H9 (cell line): ENCODE measurements around the gene DUSP10. TPM values are rescaled to one million over a fixed set of nuclear protein-coding genes. Genes with fewer than 3 reads are reported as not detected.

ENCODE experiments used
- DNase-seq: peaks from one replicate; pipeline ENCODE4 v3.0.0-alpha.2; 2017
- H2AFZ ChIP-seq: one replicate; pipeline ENCODE4 v1.6.1; 2013; ENCODE audit warnings: mild to moderate bottlenecking, low read length, control low read depth, moderate library complexity
- H2AK5ac ChIP-seq: 2 replicates; pipeline ENCODE4 v1.6.1; 2013; ENCODE audit warnings: low read length, control low read depth, mixed read lengths; ENCODE audit not compliant: insufficient read length
- H2BK120ac ChIP-seq: one replicate; pipeline ENCODE4 v1.6.1; 2013; ENCODE audit warnings: low read depth, mild to moderate bottlenecking, low read length, control low read depth, inconsistent platforms; ENCODE audit not compliant: poor library complexity, severe bottlenecking
- H2BK12ac ChIP-seq: 2 replicates; pipeline ENCODE4 v1.6.1; 2013; ENCODE audit warnings: low read length, control low read depth, mixed read lengths, low read depth; ENCODE audit not compliant: insufficient read length
- H2BK15ac ChIP-seq: 2 replicates; pipeline ENCODE4 v1.6.1; 2013; ENCODE audit warnings: low read depth, low read length, control low read depth
- H2BK20ac ChIP-seq: one replicate; pipeline ENCODE4 v1.6.1; 2013; ENCODE audit warnings: low read depth, mild to moderate bottlenecking, low read length, control low read depth, inconsistent platforms; ENCODE audit not compliant: poor library complexity, severe bottlenecking
- H2BK5ac ChIP-seq: 2 replicates; pipeline ENCODE4 v1.6.1; 2013; ENCODE audit warnings: low read length, control low read depth, mixed read lengths; ENCODE audit not compliant: insufficient read length
- H3K14ac ChIP-seq: 2 replicates; pipeline ENCODE4 v1.6.1; 2013; ENCODE audit warnings: low read length, control low read depth; ENCODE audit not compliant: insufficient read depth
- H3K18ac ChIP-seq: 2 replicates; pipeline ENCODE4 v1.6.1; 2013; ENCODE audit warnings: low read depth, mild to moderate bottlenecking, mixed read lengths, low read length, control low read depth; ENCODE audit not compliant: insufficient read length
- H3K23ac ChIP-seq: 2 replicates; pipeline ENCODE4 v1.6.1; 2013; ENCODE audit warnings: low read length, control low read depth, mixed read lengths, low read depth; ENCODE audit not compliant: insufficient read length
- H3K23me2 ChIP-seq: 2 replicates; pipeline ENCODE4 v1.6.1; 2013; ENCODE audit warnings: low read depth, mild to moderate bottlenecking, mixed read lengths, low read length, control low read depth; ENCODE audit not compliant: insufficient read length, poor library complexity, severe bottlenecking
- H3K27ac ChIP-seq: 2 replicates; pipeline ENCODE4 v1.5.1; 2013; ENCODE audit warnings: low read length, control low read depth, mixed read lengths, low read depth; ENCODE audit not compliant: insufficient read length
- H3K27me3 ChIP-seq: 2 replicates; pipeline ENCODE4 v1.6.1; 2013; ENCODE audit warnings: low read length, control low read depth, inconsistent platforms; ENCODE audit not compliant: insufficient read depth
- H3K4ac ChIP-seq: 2 replicates; pipeline ENCODE4 v1.6.1; 2013; ENCODE audit warnings: low read depth, mild to moderate bottlenecking, control low read depth, inconsistent platforms, low read length, moderate library complexity
- H3K4me1 ChIP-seq: 2 replicates; pipeline ENCODE4 v1.6.1; 2013; ENCODE audit warnings: low read length, control low read depth, inconsistent platforms; ENCODE audit not compliant: insufficient read depth
- H3K4me2 ChIP-seq: 2 replicates; pipeline ENCODE4 v1.6.1; 2013; ENCODE audit warnings: low read length, control low read depth, mixed read lengths; ENCODE audit not compliant: insufficient read length, insufficient read depth
- H3K56ac ChIP-seq: 2 replicates; pipeline ENCODE4 v1.6.1; 2013; ENCODE audit warnings: low read depth, mild to moderate bottlenecking, mixed read lengths, low read length, control low read depth; ENCODE audit not compliant: insufficient read length
- H3K79me1 ChIP-seq: 2 replicates; pipeline ENCODE4 v1.6.1; 2013; ENCODE audit warnings: low read depth, mild to moderate bottlenecking, moderate library complexity, low read length, control low read depth, inconsistent platforms; ENCODE audit not compliant: insufficient read depth, poor library complexity, severe bottlenecking
- H3K79me2 ChIP-seq: 2 replicates; pipeline ENCODE4 v1.6.1; 2013; ENCODE audit warnings: low read length, control low read depth, inconsistent platforms; ENCODE audit not compliant: insufficient read depth
- H3K9ac ChIP-seq: 2 replicates; pipeline ENCODE4 v1.6.1; 2013; ENCODE audit warnings: low read length, control low read depth, mixed read lengths; ENCODE audit not compliant: insufficient read length; ENCODE audit errors: extremely low read depth
- H3K9me3 ChIP-seq: one replicate; pipeline ENCODE4 v1.6.1; 2013; ENCODE audit warnings: low read depth, low read length, inconsistent platforms; ENCODE audit not compliant: control insufficient read depth
- H3T11ph ChIP-seq: one replicate; pipeline ENCODE4 v1.6.1; 2013; ENCODE audit warnings: mild to moderate bottlenecking, low read length, control low read depth, inconsistent platforms
- H4K20me1 ChIP-seq: one replicate; pipeline ENCODE4 v1.6.1; 2013; ENCODE audit not compliant: control insufficient read depth, insufficient read length, insufficient read depth
- H4K5ac ChIP-seq: 2 replicates; pipeline ENCODE4 v1.6.1; 2013; ENCODE audit warnings: low read depth, mild to moderate bottlenecking, mixed read lengths, low read length, control low read depth; ENCODE audit not compliant: insufficient read length
- H4K8ac ChIP-seq: replicated peaks from 2 replicates; pipeline ENCODE4 v1.6.1; 2013; ENCODE audit warnings: low read length, control low read depth, mixed read lengths, low read depth; ENCODE audit not compliant: insufficient read length
- H4K91ac ChIP-seq: 2 replicates; pipeline ENCODE4 v1.6.1; 2013; ENCODE audit warnings: low read depth, mild to moderate bottlenecking, moderate library complexity, mixed read lengths, low read length, control low read depth; ENCODE audit not compliant: insufficient read length
- H3K27ac Mint-ChIP-seq, 3 experiments: 2 replicates in 2 of 3; 3 replicates in 1 of 3; pipeline ENCODE4 v1.8.0; 2020 to 2021; ENCODE audit warnings: mixed read lengths in 3 of 3, mild to moderate bottlenecking in 1 of 3, moderate library complexity in 1 of 3
- H3K27me3 Mint-ChIP-seq: 2 replicates; pipeline ENCODE4 v1.8.0; 2021; ENCODE audit warnings: low read depth, mild to moderate bottlenecking, moderate library complexity, mixed read lengths
- H3K36me3 Mint-ChIP-seq, 3 experiments: 2 replicates in 2 of 3; 3 replicates in 1 of 3; pipeline ENCODE4 v1.8.0; 2020 to 2021; ENCODE audit warnings: low read depth in 3 of 3, mixed read lengths in 3 of 3; ENCODE audit not compliant: insufficient read depth in 1 of 3
- H3K4me1 Mint-ChIP-seq, 2 experiments: 2 replicates each; pipeline ENCODE4 v1.8.0; 2020; ENCODE audit warnings: mixed read lengths in 2 of 2
- H3K4me3 Mint-ChIP-seq, 2 experiments: 2 replicates in 1 of 2; 3 replicates in 1 of 2; pipeline ENCODE4 v1.8.0; 2020 to 2021; ENCODE audit warnings: mild to moderate bottlenecking in 2 of 2, mixed read lengths in 2 of 2, moderate library complexity in 1 of 2
- H3K9me3 Mint-ChIP-seq, 2 experiments: 2 replicates in 1 of 2; 3 replicates in 1 of 2; pipeline ENCODE4 v1.8.0; 2020; ENCODE audit warnings: mild to moderate bottlenecking in 2 of 2, mixed read lengths in 2 of 2, moderate library complexity in 1 of 2
- WGBS: extraction: QIAGEN DNeasy Blood & Tissue Kit; methylation state at CpG from one replicate; pipeline ENCODE4 v1.1.7; 2013; ENCODE audit warnings: missing lambda C conversion rate, low lambda C conversion rate, mixed read lengths; ENCODE audit not compliant: insufficient read length; ENCODE audit errors: extremely low coverage; 5-methylcytosine and 5-hydroxymethylcytosine counted together
- total RNA-seq: library from RNA; stranded (reverse); gene quantifications from 2 replicates; pipeline ENCODE4 v1.2.1, GENCODE V29; 2021
- TF ChIP-seq, protein P1 (sequence below): fragments of 200-600 bp; sonication (generic); conservative IDR thresholded peaks from 3 replicates; pipeline ENCODE4 v1.8.0; 2021; ENCODE audit warnings: antibody characterized with exemption, mild to moderate bottlenecking

Gene DUSP10
- total RNA-seq, 1 experiment from 2014 or later = 2.0 TPM

DNA sequence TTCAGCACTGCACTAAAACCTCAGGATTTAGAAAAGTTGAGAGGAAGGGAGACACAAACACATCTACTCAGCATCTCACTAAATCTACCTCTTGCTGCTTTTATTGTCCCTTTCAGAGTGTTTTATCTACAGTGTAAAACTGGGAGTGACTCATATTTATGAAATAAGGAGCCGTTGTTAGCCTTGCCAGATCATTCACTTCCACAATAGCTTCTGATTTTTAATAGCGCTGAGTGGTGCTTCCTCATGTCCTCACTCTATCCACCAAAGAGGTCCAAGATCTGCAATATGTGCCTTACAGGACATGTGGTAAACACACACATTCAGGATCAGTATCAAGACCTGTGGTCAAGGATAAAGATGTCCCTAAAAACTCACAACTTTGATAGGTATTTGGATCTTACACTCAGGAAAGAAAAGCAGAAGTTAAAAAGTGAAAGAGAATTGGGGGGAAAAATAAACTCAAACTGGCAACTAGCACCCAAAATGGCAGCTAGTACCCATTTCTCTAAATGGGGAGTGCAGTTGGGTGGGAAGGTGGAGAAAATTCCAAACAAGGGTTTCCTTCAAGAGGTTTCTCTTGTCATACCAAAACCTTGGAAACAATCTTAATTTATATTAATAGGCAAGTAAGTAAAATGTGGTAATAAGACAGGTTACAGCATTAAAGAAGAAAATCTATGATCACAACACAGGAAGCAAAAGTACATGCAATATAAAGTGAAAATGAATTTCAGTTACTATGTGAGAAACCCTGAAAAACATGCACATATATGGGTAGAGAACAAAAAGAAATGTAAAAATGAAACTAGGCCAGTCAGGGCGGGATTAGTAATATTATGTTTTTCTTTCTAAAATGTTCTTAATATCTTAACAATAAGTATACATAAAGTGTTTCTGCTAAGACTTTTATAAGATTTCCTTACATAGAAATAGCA lies 15.9 kb downstream of the DUSP10 start:
- H3K27ac Mint-ChIP-seq = no peak overlapping the region
- peaks cover 19 to 20% of the 10 kb centered on the region in 2 experiments for H3K9me3 Mint-ChIP-seq
- H3K4ac ChIP-seq = no peak overlapping the region
- no peaks in the 10 kb centered on the region for H3K4me1 ChIP-seq
- no peak for DNase-seq
- H3K23me2 ChIP-seq = no peaks in the 10 kb centered on the region
- no peaks in the 10 kb centered on the region for H4K20me1 ChIP-seq
- H4K5ac ChIP-seq = no peak overlapping the region
- H3K14ac ChIP-seq = no peak overlapping the region
- H2AK5ac ChIP-seq = no peak overlapping the region
- no peaks in the 10 kb centered on the region for H3K79me2 ChIP-seq
- H4K91ac ChIP-seq = no peak overlapping the region
- no peak overlapping the region for H2BK120ac ChIP-seq
- no peaks in the 10 kb centered on the region for H3K27me3 ChIP-seq
- no peaks in the 10 kb centered on the region for H3K27me3 Mint-ChIP-seq
- no peak overlapping the region for H3T11ph ChIP-seq
- H3K9ac ChIP-seq = no peak overlapping the region
- H4K8ac ChIP-seq = no peak overlapping the region
- no peak overlapping the region for H3K4me2 ChIP-seq
- no peak overlapping the region for H3K56ac ChIP-seq
- TF ChIP-seq, protein P1, sequence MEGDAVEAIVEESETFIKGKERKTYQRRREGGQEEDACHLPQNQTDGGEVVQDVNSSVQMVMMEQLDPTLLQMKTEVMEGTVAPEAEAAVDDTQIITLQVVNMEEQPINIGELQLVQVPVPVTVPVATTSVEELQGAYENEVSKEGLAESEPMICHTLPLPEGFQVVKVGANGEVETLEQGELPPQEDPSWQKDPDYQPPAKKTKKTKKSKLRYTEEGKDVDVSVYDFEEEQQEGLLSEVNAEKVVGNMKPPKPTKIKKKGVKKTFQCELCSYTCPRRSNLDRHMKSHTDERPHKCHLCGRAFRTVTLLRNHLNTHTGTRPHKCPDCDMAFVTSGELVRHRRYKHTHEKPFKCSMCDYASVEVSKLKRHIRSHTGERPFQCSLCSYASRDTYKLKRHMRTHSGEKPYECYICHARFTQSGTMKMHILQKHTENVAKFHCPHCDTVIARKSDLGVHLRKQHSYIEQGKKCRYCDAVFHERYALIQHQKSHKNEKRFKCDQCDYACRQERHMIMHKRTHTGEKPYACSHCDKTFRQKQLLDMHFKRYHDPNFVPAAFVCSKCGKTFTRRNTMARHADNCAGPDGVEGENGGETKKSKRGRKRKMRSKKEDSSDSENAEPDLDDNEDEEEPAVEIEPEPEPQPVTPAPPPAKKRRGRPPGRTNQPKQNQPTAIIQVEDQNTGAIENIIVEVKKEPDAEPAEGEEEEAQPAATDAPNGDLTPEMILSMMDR = no peak
- H2BK20ac ChIP-seq = no peak overlapping the region
- no peak overlapping the region for H3K4me3 Mint-ChIP-seq
- no peak overlapping the region for H2BK12ac ChIP-seq
- peaks cover 11 to 26% (median 25%) of the 10 kb centered on the region in 3 experiments for H3K36me3 Mint-ChIP-seq
- no peak overlapping the region for H2AFZ ChIP-seq
- H3K9me3 ChIP-seq = no peaks in the 10 kb centered on the region
- no peak overlapping the region for H2BK15ac ChIP-seq
- H2BK5ac ChIP-seq = no peak overlapping the region
- no peak overlapping the region for H3K23ac ChIP-seq
- H3K4me1 Mint-ChIP-seq = peaks cover 8 to 18% of the 10 kb centered on the region in 2 experiments
- no CpG with 5 or more reads among the region's 3 CpGs for WGBS
- H3K27ac ChIP-seq = no peak overlapping the region
- no peaks in the 10 kb centered on the region for H3K79me1 ChIP-seq
- no peak overlapping the region for H3K18ac ChIP-seq
